GM12878 (cell line): Measurements from ENCODE around the gene SMIM35. TPM values are rescaled to one million over a fixed set of nuclear protein-coding genes. Genes with fewer than 3 reads are reported as not detected.

Experiments
- ASH2L ChIP-seq: fragments of 300-600, 200-600 bp; sonication (generic); IDR thresholded peaks from 2 replicates; pipeline ENCODE4 v1.6.1; 2017; ENCODE audit warnings: low read depth, mild to moderate bottlenecking, borderline replicate concordance
- CEBPB ChIP-seq, 2 experiments: fragments of 150-350 bp in 1 of 2; IDR thresholded peaks; 2 replicates each; pipeline ENCODE4 v1.6.1; 2012 to 2014; ENCODE audit warnings: low read depth in 2 of 2, low read length in 2 of 2, borderline replicate concordance in 1 of 2, inconsistent platforms in 1 of 2
- CREM ChIP-seq: IDR thresholded peaks from 2 replicates; pipeline ENCODE4 v1.6.1; 2014; ENCODE audit warnings: antibody characterized with exemption, low read depth
- CUX1 ChIP-seq: IDR thresholded peaks from 2 replicates; pipeline ENCODE4 v1.6.1; 2012; ENCODE audit warnings: improper control_type of control experiment, low read depth, low read length; ENCODE audit not compliant: insufficient replicate concordance
- HCFC1 ChIP-seq: fragments of 150-350 bp; IDR thresholded peaks from 2 replicates; pipeline ENCODE4 v1.6.1; 2014; ENCODE audit warnings: low read length
- IRF4 ChIP-seq: IDR thresholded peaks from 2 replicates; pipeline ENCODE4 v1.6.1; 2011; ENCODE audit warnings: low read depth, low read length
- JUNB ChIP-seq: IDR thresholded peaks from 2 replicates; pipeline ENCODE4 v1.6.1; 2016; ENCODE audit warnings: antibody characterized with exemption, mild to moderate bottlenecking
- LARP7 ChIP-seq: fragments of 450-650 bp; IDR thresholded peaks from 2 replicates; pipeline ENCODE4 v1.6.1; 2017; ENCODE audit warnings: mild to moderate bottlenecking
- MEF2B ChIP-seq: fragments of 450-650 bp; IDR thresholded peaks from 2 replicates; pipeline ENCODE4 v1.6.1; 2018; ENCODE audit warnings: mild to moderate bottlenecking, moderate library complexity; ENCODE audit not compliant: partially characterized antibody, poor library complexity, severe bottlenecking
- MLLT1 ChIP-seq: fragments of 450-650 bp; IDR thresholded peaks from 2 replicates; pipeline ENCODE4 v1.6.1; 2016; ENCODE audit warnings: mild to moderate bottlenecking
- MTA3 ChIP-seq: IDR thresholded peaks from 2 replicates; pipeline ENCODE4 v1.6.1; 2012; ENCODE audit warnings: low read length, inconsistent platforms, borderline replicate concordance
- MXI1 ChIP-seq: fragments of 150-350 bp; IDR thresholded peaks from 2 replicates; pipeline ENCODE4 v1.6.1; 2011; ENCODE audit warnings: low read depth, mild to moderate bottlenecking, inconsistent platforms, low read length, improper control_type of control experiment
- MYB ChIP-seq: fragments of 150-350 bp; IDR thresholded peaks from 2 replicates; pipeline ENCODE4 v1.6.1; 2014; ENCODE audit warnings: mild to moderate bottlenecking, low read depth, low read length, borderline replicate concordance
- PAX8 ChIP-seq: fragments of 450-650 bp; IDR thresholded peaks from 2 replicates; pipeline ENCODE4 v1.6.1; 2017; ENCODE audit warnings: mild to moderate bottlenecking, moderate library complexity
- RAD51 ChIP-seq: fragments of 450-650 bp; IDR thresholded peaks from 2 replicates; pipeline ENCODE4 v1.6.1; 2016; ENCODE audit warnings: moderate library complexity, mild to moderate bottlenecking, inconsistent platforms
- SMAD1 ChIP-seq: fragments of 450-650 bp; IDR thresholded peaks from 2 replicates; pipeline ENCODE4 v1.6.1; 2018; ENCODE audit warnings: mild to moderate bottlenecking, low read depth; ENCODE audit not compliant: partially characterized antibody
- SMC3 ChIP-seq: IDR thresholded peaks from 2 replicates; pipeline ENCODE4 v1.6.1; 2011; ENCODE audit warnings: low read length, improper control_type of control experiment, borderline replicate concordance
- TBL1XR1 ChIP-seq: IDR thresholded peaks from 2 replicates; pipeline ENCODE4 v1.6.1; 2012; ENCODE audit warnings: low read depth, low read length, improper control_type of control experiment
- WRNIP1 ChIP-seq: IDR thresholded peaks from 2 replicates; pipeline ENCODE4 v1.6.1; 2011; ENCODE audit warnings: low read depth, low read length, improper control_type of control experiment, borderline replicate concordance
- polyA plus RNA-seq, 11 experiments: library from polyadenylated mRNA; depleted of rRNA in 4 of 11; unstranded in 6 of 11; stranded (reverse) in 5 of 11; fragments of >200 nt; fragmentation: Nextera tagmentation in 4 of 11; fragmentation: Illumina TruSeq in 1 of 11; extraction: Ambion mirVana in 4 of 11; extraction: Trizol in 1 of 11; gene quantifications; 1 replicate in 1 of 11; 2 replicates in 10 of 11; pipeline versions ENCODE4 v1.2.1 to v1.2.3, GENCODE V29; 2011 to 2016; ENCODE audit warnings: inconsistent platforms in 2 of 11, missing spikeins in 2 of 11, low read depth in 1 of 11
- total RNA-seq, 4 experiments: library from RNA; depleted of rRNA in 3 of 4; stranded (reverse); fragments of >200 nt in 3 of 4; fragmentation: Illumina TruSeq in 1 of 4; extraction: Trizol in 1 of 4; gene quantifications; 2 replicates each; pipeline versions ENCODE4 v1.2.1 to v1.2.3, GENCODE V29; 2013 to 2021
- TF ChIP-seq, protein P1 (sequence below): fragments of 450-650 bp; IDR thresholded peaks from 2 replicates; pipeline ENCODE4 v1.6.1; 2017; ENCODE audit warnings: mild to moderate bottlenecking, low read depth, inconsistent platforms; ENCODE audit not compliant: poor library complexity, severe bottlenecking
- TF ChIP-seq, protein P2 (sequence below): IDR thresholded peaks from 2 replicates; pipeline ENCODE4 v1.6.1; 2011; ENCODE audit warnings: low read depth, low read length, improper control_type of control experiment, borderline replicate concordance

SMIM35 gene
- total and polyA plus RNA-seq, 10 of the 15 experiments (the other 5 are each of a cell fraction or from before 2014, with no cell fraction given): 0.02 to 1.1 (median 0.05) TPM; not detected in 5

GRCh38 chr11:118010738-118011461, 75.9 kb downstream of the SMIM35 start (continued):
- TF ChIP-seq CUX1 (peak; percentile 72), MEF2B (peak; percentile 90), WRNIP1 (no peak), CEBPB (IDR thresholded peaks at IDR 0.05; ENCODE audit: borderline replicate concordance in 1 of 2, low read depth in 2 of 2, low read length in 2 of 2) (no peak), HCFC1 (no peak), MXI1 (peak; percentile 87), ASH2L (peak; percentile 94; the same call in 1 of the 2 replicates), SMAD1 (no peak), MYB (peak; percentile 87), MTA3 (peak; percentile 92; the same call in 1 of the 2 replicates), SMC3 (no peak), JUNB (peak; percentile 62; the same call in 1 of the 2 replicates), CREM (peak; percentile 98), LARP7 (peak; percentile 53; the same call in 1 of the 2 replicates), IRF4 (peak; percentile 99), MLLT1 (peak; percentile 80), RAD51 (no peak; the same call in 1 of the 2 replicates), PAX8 (no peak), TBL1XR1 (peak; percentile 80; the same call in 1 of the 2 replicates)
- TF ChIP-seq, protein P1, sequence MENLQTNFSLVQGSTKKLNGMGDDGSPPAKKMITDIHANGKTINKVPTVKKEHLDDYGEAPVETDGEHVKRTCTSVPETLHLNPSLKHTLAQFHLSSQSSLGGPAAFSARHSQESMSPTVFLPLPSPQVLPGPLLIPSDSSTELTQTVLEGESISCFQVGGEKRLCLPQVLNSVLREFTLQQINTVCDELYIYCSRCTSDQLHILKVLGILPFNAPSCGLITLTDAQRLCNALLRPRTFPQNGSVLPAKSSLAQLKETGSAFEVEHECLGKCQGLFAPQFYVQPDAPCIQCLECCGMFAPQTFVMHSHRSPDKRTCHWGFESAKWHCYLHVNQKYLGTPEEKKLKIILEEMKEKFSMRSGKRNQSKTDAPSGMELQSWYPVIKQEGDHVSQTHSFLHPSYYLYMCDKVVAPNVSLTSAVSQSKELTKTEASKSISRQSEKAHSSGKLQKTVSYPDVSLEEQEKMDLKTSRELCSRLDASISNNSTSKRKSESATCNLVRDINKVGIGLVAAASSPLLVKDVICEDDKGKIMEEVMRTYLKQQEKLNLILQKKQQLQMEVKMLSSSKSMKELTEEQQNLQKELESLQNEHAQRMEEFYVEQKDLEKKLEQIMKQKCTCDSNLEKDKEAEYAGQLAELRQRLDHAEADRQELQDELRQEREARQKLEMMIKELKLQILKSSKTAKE: peak; percentile 94
- TF ChIP-seq, protein P2, sequence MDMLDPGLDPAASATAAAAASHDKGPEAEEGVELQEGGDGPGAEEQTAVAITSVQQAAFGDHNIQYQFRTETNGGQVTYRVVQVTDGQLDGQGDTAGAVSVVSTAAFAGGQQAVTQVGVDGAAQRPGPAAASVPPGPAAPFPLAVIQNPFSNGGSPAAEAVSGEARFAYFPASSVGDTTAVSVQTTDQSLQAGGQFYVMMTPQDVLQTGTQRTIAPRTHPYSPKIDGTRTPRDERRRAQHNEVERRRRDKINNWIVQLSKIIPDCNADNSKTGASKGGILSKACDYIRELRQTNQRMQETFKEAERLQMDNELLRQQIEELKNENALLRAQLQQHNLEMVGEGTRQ: no peak
